GM21367 (cell line): ENCODE results near the gene ETF1.

Source experiments
- ATAC-seq: cut with Tn5 transposase; IDR thresholded peaks from one replicate; pipeline ENCODE4 v1.9.1; 2021; ENCODE audit not compliant: unreplicated experiment

Gene ETF1

DNA sequence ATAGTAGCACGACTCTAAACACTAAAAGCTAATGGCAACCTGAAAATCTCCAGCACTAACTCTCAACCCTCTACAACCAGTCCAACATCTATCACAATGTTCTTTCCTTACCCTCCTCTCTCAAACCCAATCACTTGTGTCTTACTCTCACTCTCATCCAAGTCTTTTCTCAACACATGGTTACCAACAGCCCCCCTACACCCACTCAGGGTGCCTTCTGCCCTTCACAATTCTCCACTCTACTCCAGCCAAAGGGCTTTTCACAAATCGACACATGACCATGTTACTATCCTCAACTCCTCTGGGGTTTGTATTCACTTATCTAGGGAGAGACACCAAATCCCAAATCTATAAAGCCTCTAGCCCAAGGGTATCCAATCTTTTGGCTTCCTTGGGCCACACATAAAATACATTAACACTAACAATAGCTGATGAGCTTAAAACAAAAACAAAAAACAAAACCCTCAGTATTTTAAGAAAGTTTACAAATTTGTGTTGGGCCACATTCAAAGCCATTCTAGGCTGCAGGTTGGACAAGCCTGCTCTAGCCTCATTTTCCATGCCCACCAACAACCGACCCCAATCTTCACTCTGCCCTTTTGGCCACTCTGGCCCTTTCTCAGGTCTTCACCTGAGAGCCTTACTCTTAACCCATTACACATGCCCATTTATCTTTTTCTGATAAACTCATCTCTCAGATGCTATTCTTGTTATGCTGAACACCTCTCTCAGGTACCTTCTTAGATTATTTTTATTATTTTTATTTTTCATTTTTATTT, 20.5 kb upstream of the ETF1 start:
- ATAC-seq = no peak

DNA sequence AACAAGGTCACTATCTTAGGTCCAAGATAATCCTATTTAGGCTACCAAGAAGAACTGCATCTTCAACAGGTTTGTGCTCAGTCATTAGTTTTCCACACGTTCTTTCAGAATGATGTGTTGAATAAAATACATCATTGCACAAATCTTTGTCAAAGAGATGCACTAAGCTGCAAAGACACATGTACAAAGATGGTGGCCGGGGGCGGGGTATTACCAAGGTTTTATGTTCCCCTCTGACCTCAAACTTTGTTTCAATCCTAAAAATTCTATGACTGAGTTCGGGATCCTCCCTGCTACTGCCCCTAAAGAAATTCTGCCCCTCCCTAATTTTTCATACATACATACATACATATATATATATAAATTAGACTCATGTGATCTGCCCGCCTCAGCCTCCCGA, 17.9 kb upstream of the ETF1 start:
- no peak for ATAC-seq

DNA sequence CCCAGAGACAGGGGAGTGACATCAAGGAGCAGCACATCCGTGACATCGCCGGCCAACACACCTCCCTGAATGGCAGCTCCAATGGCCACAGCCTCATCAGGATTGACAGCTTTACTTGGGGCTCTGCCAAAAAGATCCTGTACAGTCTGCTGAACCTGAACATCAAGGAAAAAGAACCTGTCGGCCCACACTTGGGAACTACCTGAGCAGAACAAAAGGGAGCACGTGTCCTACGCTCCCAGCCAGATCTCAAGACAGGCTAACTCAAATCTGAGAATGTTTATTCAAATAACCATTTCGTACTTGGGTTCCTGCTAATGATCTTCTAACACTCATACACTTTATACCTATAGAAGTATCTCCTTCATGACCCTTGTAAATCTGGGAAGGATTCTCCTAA, 16.9 kb upstream of the ETF1 start:
- no peak for ATAC-seq

DNA sequence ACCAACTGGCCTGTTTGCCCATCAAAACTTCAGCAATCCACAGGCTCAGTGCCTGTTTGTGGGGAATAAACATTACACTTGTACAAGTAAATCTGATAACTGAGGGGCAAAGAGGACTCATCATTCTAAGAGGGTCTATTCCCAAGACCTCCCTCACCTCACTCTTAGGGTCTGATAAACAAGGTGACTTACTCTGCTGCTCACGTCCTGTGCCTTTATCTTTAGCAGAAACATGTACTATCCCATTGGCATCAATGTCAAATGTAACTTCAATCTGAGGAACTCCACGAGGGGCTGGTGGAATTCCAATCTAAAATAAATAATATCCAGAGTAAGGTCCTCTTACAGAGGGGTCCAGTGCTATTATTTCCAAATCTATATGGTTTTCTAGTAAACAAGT, 14.6 kb upstream of the ETF1 start:
- no peak for ATAC-seq

DNA sequence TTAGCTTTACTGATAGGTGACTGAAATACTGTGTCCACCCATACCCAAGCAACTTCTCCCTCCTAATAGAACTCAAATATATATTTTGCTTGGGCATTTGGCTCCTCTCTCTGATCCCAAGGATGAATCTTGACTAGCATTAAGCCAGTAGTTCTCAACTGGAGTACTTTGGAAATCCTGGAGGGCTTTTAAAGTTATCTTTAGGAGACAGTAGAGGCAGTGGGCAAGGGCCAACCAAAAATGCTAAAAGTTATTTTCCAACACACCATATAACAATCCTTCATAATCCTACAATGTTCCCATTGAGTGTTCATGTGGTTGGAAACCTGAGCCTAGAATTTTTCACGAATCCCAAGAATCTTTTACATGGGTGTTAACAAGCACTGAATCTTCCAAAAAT, 11.1 kb upstream of the ETF1 start:
- ATAC-seq = no peak

DNA sequence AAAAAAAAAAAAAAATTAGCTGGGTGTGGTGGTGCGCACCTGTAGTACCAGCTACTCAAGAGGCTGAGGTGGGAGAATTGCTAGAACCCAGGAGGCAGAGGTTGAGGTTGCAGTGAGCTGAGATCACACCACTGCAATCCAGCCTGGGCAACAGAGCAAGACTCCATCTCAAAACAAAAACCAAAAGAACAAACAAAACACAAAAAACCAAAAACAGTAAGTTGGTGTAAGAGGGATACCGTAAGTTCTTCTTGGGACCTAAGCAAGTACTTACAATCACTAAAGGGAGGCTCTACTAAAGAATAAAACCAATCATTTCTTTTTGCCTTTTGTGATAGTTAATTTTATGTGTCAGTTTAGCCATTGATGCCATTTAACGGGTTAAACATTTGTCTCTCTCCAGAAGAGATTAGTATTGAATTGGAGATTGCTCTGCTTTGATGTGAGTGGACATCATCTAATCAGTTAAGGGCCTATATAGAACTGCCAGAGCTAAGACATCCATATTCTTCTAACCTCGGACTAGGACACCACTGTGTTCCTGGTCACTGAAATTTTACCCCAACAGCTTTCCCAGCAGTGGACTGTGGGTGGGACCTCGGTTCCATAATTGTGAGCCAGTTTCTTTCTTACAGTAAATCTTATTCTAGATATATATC, 10.5 kb upstream of the ETF1 start:
- ATAC-seq = no peak

DNA sequence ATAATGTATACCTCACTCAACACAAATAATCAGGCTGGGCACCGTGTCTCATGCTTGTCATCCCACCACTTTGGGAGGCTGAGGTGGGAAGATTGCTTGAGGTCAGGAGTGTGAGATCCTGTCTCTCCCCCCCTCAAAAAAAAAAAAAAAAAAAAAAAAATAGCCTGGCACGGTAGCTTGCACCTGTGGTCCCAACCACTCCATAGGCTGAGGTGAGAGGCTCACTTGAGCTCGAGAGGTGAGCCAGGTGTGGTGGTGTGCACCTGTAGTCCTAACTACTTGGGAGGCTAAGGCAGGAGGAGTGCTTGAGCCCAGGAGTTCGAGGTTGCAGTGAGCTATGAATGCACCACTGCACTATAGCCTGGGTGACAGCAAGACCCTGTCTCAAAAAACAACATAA, 9.6 kb upstream of the ETF1 start:
- no peak for ATAC-seq

DNA sequence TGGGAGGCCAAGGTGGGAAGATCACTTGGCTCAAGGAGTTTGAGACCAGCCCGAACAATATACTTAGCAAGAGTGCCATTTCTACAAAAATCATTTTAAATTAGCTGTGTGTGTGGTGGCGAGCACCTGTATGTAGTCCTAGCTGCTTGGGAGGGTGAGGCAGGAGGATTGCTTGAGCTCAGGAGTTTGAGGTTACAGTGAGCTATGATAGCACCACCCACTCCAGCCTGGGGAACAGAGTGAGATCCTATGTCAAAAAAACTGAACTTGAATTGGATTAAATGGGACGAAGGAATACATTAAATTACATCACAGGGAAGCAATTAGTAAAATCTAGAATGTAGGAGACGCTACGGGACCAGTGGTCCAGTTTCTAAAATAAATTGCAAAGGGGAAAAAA, 6.4 kb upstream of the ETF1 start:
- ATAC-seq = no peak

DNA sequence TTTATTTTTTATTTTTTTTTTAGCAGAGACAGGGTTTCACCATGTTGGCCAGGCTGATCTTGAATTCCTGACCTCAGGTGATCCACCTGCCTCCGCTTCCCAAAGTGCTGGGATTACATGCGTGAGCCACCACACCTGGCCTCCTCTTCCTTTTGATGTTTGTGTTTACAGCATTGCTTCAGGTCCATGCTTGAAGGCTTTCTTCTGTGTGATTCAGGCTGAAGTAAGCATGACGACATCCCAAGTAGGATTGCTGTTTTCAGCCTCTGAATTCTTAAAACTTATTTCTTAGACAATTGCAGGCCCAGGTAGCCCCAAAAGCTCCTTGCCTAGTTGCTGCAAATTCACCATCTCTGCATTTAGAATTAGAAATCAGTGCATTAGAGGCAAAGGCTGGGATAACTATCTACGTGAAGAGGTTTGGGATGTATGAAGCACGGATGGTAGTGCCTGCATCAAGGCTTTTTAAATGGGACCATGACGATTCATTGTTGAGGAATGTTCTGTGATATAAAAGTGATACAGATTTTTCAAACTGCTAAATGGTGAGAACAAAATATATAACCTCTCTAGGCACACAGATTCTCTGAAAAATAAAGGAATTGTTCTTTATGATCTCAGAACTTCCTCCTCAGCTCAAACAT, 3.0 kb upstream of the ETF1 start:
- ATAC-seq = no peak

DNA sequence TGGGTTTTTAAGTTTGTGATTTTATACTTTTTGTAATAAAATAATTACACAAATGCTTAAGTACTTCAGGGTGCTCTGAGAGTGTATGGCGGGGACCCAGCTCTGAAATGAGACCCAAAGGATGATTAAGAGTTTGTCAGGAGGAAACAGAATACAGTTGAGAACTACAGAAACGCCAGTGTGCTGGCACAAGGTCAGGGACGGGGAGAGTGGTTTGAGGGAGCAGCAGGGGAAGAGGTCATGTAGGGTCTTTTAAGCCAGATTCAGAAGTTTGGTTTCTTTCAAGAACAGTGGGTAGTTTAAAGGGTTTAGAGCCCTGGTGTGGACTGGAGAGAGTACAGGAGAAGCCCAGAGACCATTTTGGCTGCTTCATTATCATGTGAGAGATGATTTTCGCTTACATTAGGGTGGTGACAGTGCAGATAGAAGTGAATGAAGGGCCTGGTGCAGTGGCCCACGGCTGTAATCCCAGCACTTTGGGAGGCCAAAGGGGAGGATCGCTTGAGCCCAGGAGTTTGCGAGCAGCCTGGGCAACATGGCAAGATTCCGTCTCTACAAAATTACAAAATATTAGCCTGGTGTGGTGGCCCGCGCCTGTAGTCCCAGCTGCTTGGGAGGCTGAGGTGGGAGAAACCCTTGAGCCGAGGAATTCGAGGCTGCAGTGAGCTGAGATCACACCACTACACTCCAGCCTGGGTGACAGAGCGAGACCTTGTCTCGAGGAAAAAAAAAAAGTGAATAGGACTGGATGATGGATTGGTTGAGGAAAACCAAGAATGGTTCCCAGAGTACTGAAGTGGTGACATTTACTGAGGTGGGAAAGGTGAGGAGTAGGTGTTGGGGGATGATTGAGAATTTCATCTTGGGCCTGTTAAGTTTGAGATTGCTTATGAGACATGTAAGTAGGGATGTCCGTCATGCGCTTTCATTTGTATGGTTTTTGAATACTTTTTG, 1.4 kb upstream of the ETF1 start:
- ATAC-seq = no peak

DNA sequence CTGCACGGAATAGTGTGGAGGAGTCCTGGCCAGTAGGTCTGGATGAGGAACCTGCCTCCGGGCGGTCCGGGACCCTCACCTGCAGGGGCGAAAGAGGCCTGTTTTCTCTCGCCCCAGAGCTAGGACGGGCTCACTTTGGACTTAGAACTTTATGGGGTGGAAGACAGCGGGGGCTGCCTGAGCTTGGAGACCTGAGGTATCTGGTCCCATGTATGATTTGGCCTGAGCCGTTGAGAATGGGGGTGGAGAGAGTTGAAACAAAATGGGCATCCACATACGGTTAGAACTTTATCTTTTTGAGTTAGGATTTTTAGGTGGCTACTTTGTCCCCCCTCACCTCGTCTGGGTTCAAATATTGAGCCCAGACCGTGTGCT, 681 bp upstream of the ETF1 start:
- ATAC-seq = no peak

DNA sequence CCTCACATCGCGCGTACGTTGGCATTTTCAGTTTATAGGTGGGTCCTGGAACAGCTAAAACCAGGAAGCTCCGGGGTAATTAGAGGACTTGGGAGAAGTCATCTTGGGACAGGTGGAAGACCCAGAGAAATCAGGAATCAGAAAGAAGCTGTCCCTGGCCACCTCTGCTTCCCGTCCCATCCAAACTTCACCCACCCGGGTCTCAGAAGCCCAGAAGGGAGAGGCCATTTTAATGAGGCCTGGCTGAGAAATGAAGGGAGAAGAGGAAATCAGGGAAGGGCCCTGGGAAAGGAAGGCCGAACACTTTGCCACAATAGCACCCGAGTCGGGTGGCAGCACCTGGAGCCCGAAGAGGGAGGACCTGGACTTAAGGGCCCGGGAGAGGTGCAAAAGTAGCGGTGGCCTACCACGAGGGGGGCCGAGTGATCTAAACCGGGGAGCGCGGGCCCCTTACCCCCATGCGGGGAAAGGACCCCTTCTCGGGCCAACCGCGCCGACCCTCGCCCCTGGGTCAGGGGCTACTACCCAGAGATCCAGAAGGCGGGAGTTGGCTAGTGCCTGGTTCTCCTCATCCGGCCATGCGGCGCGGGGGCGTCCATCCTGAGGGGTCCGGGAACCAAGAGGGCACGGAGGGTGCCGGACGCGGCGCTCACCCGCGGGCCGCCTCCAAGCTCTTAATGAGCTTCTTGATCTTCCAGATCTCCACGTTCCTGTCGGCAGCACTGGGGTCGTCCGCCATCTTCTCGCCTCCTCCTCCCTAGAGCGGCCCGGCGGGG, 668 bp downstream of the ETF1 start:
- no peak for ATAC-seq

DNA sequence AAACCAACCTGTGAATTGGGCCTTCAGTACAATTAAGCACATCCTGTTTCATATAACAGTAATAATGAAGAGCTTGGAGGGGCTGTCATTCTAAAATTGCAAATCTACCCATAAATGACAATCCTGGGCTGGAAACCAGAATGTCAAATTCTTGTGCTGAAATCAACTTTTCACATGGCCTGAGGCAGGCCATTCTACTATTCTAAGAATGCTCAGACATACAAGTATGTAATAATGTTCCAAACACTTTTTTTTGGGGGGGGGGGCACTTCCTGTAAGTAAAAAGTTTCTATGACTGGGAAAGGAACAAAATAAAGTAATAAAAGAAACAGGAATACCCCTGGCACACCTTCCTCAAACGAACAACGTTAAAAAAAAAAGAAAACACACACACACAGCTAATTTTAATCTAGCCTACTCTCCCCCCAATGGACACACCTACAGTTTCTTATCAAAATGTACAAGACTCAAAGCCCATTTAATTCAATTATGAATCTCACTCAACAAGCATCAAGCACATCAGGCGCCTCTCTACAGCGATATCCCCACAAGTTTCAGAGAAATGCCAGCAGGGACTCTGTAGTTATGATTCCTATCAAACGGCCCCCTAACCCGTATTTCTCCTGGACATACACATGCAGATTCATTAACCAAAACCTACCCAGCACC, 1.4 kb downstream of the ETF1 start:
- ATAC-seq = no peak

DNA sequence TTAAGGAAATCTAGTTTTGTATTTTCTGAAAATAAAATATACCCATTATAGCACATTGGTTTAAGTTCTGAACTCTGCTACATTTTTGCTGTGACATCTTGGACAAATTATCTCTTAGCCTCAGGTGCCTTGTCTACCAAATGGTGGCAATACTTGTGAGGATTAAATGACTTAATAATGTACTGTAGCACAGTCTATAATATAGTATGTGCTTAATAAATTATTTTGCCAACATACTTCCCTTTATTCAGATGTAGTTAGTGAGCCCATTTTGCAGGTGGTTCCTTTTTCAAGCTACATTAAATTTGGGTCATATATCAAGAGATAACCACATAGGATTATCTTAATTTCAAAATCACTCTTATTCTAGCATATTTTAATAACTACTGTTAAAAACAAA, 3.2 kb downstream of the ETF1 start:
- no peak for ATAC-seq

DNA sequence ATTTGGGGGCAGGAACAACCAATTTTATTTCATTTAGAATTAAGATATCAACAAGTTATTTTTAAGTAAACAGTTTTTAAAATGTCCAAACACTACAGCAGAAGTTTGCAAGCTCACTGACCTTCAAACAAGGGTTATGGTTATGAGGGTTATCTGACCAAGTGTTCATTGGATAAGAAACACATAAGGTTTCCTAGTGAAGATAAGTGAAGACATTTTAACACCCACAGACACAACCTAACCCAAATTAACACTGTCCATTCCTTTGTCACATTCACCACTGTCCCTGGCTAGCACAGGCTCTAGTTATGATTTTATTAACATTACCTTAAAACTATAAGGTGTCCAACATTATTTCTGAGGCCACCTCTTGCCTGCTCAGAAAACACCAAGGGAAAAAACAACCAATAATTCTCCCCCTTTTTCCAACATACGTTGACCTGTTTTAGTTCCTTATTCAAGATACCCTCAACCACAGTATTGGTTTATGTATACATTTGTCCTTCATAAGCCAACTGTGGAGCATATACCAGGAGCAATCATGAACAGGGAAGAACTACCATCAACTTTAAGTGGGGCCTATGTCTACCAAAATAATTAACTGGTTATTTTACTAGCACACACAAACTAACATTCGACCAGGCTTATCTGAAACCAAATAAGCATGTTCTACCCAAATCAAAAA, 4.0 kb downstream of the ETF1 start:
- ATAC-seq = no peak

DNA sequence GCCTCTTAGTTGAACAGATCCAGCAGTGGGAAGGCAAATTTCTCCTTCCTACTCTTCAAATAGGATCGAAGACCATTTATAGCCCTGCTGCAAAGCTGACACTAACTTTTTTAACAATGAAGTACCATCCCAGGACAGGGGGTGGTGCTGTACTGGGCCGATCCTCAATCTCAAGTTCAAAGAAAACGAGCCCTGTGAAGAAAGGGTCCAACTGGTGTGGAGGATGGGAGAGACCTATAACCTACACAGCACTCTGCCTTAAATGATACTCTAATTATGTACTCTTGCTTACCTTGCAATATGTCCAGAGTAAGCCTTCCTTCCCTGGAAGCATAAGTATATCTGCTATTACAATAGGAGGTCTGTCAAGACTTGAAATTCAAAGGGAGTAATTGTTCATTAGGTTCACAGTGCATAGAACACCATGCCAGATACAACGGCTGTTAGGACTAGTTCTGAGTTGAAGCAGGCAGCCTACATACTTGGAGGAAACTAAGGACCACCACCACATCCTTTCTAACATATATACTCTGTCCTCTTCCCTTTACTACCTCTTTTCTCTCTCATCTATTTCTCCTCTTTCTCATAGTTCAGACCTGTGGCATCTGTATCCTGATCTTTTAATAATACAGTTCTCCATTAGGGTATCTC, 6.2 kb downstream of the ETF1 start:
- ATAC-seq = no peak

DNA sequence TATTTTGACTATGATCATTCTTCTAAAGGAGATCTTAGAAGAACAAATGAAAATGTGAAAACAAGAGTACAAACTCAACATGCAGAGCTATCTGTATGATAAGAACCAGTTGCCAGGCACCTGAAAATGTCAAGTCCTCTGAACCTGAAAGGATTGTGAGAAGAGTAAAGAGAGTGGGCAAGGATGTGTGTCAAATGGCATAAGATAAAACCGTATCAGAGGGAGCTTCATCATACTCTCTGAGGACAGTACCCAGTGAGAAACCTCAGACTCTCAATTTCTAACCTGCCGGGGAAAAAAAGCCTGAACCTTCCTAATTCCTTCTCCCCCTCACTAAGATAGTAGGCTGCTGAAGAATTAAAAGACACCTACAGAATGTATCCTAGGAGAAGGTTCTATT, 6.8 kb downstream of the ETF1 start:
- ATAC-seq = no peak

DNA sequence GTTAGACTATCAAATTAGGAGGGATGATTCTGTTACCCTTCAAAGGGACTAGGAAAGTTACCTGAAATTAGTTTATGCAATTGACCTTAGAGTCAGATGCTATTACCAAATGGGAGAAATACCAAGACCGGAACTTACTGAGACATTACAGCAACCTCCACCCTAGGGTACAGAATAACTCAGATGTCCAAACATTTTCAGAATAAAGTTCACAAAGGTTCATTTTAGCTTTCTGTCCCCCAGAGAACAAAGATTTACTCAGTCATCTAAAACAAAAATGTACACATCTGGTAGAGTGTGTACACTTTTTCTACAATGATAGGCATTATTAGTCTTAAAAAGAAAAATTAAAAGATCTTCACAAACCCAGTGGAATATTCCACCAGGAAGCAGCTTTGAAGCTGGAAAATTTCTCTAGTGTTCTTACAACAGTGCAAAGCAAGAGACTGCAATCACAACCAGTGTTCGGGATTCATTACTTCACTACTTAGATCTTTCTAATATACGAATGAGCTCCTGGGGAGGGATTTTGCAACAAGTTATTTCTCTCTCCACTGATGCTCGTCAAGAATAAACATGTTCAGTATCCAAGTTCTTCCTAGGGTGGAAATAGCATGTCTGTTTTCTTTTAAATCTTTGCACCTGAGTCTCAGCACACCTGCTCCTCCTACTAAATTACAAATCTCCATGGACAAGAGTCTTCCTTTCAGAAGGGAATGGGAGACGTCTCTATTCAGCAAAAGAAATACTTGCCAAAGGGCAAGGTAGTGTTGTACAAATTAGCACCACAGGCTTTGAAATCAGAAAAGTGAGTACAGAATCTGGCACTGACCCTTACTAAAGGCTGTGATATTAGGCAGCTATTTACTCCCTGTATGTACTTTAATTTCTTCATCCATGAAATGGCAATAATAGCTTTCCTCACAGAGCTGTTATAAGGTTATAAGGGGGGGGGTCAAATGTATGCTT, 8.8 kb downstream of the ETF1 start:
- ATAC-seq = no peak
